Measurements from ENCODE around the gene ATRN.

The ATRN gene

DNA sequence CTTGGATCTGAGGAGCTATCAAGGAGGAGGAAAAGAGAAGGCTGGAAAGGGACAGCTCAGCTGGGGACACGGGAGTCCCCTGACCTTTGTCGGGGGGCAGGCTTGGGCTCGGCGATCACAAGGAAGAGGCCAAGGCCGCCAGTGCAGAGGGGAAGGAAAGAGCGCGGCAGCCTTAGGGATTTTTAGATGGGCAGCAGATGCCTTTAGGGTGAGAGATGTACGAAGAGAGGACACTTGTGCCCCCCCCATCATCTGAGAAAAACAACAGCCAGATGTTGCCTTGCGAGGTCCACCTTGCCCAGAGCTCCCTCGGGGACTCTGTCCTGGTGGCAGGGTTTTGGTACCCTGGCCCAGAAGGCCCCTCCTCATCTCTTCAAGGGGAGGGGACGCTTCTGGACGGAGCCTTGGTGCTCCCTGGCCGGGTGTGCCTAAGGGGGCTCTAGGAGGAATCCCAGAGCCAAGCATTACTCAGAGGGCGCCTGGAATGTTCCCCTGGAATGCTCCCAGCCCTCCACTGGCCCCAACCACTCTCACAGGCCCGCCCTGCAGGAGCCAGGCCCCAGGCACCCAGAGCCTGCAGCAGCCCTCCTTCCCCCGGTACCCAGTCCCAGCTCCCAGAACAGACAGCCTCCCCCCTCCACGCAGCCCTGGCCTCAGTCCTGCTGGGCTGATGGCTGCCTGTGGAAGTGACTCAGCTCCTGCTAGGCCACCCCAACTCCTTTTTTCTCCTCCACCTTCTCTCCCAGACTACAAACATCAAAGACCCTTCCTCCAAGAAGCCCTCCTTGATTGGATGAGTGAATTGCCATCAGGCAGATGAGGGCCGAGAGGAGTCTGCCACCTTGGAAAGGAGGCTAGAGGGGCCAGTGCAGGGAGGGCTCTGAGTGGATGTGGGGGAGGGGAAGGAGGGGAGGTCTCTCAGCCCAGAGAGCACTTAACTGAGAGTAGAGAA, 209.2 kb downstream of the ATRN start:
- no peak for DNase-seq

DNA sequence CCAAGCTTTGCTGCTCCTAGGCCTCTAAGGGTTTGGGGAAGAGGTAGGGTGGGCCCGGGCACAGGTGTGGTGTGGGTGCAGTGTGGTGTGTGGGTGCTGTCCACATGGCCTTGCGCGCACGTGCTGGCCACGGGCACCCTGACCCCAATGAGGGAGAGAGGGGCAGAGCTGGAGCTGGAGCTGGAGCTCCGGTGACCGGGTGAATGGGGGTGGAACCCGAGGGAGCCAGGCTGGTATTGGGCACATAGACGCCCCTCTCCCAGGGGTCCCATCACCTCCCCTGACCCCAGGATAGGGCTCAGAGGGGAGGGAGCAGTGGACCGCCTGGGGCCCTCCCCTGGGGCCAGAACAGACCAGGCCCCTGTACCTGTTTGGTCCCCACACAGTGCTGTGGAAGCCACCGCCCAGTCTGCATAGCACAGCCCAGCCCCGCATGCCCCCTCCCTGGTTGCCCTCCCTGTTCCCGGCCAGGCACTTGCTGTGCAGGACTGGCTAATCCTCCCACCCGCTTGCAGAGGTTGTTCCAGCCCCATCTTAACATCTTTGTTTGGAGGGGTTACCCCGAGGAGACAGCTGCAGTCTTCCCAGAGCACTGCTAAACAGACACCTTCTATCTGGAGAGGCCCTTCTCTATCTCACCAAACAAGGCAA, 210.0 kb downstream of the ATRN start:
- no peak for DNase-seq

DNA sequence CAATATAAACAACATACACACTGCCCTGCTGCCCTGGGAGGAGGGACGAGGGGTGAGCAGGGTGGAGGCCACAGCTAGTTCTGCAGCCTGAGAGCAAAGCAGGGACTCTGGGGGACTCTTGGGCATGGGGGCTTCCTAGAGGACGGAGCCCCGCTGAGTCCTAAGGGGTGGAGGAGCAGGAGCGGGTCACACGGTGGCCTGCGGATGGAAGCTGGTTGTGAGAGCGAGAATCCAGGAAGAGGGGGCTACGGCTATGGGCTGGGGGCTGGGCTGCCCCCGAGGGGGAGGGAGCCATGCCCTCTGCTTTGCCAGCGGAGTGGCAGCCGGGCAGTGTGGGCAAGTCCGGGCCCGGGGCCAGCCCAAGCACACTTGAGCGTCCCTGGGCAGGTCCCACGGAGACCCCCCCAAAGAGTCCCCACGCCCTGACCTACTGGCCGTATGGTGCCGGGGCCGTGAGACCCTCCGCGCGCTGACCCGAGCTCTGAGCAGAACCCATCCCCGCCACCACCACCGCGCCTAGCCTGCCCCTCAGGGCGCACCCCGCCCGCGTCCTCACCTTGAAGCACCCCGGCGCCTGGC, 210.6 kb downstream of the ATRN start:
- DNase-seq, result no peak

DNA sequence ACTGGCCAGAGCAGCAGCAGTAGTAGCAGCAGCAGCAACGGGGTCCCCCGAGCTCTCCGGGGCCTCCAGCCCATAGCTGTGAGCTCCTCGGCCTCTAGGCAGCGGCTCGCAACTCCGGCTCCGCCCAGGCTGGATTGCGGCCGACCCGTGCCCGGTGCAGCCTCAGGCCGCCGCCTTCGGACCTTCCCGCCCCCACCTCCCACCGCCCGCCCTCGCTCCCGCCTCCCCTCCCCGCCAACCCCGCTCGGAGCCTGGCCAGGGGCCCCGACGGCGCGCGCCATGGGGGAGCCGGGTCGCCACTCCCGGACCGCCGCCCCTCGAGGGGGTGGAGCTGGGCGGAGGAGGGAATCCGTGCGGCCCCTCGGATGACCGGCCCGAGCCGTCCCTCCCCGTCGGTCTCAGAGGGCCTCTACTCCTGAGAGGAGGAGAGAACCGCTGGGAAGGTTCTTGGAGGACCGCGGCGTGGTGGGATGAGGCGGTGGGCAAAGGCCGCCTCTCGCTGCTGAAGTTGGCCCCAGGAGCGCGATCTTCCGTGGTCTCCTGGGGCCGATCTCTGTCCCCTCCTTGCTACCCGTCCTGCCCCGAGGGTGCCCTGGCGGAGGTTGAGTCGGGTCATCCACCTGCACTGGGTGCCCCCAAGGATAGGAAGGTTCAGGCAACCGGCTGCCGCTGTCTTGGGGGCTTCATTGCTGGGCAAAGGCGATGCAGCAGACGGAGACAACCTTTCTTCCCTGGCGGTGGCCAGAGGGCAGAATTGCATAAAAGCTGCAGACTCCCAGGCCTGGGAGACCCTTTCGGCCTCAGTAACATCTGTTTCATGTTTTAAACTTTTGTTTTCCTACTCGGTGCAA, 211.3 kb downstream of the ATRN start, which contains the start of gene ADAM33:
TSS of gene ADAM33 (minus strand) at position 80 of the 851 bp plus-strand sequence. CDS start at position 74, 6 bp downstream.
- no peak for DNase-seq

DNA sequence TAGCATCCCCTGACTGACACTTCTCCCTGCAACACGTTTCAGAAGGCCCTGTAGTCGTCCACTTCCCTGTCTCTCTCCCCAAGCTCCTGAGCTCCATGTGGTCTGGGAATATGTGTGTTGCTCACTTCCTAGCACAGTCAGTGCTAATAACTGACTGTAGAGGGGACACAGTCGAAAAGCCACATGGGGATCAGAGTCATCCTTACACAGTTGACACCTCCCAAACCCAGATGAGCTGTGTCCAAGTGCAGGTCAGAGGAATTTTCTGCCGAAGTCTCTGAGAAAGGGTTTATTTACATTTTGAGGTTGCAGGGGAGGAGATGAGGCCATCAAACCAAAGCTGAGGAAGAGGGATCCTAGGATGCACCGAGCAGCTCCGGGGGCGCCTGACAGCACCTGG, 214.5 kb downstream of the ATRN start:
- DNase-seq, result no peak

DNA sequence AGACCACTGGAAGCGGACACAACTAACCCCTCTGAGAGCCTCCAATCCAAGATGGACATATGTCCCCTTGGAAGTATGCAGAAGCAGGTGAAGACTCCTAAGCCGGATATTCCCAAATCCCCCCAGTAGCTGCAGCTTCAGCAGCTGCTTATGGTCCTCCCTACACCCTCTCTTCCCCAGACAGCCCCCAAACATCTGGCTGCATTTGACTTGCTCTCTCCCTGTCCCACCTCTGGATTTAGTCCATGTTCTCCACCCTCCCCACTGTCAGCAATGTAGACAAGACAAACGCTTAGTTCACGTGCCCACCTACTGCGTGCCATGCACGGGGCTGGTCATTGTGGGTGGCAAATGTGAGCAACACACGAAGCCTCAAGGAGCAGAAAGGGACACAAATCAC, 215.6 kb downstream of the ATRN start:
- no peak for DNase-seq

DNA sequence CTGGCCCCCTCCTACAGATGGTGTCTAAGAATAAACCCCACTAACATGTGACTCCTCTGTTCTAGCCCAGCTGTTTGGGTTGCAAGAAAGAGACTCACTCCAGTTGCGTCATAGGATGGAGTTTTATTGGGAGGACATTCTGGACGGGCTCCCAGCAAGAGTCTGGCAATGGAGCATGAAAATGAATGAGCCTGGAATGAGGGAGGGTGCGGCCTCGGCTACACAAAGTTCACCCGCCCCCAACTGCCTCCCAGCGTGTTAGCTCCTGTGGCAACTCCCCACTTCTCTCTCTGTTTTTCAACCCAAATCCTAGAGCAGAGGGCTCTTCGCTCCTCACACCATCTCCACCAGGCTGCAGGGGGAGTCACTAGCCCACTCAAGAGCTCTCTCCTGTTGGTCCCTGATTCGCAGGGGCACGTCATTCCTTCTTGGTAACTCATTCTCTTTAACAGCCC, 216.1 kb downstream of the ATRN start:
- no peak for DNase-seq

DNA sequence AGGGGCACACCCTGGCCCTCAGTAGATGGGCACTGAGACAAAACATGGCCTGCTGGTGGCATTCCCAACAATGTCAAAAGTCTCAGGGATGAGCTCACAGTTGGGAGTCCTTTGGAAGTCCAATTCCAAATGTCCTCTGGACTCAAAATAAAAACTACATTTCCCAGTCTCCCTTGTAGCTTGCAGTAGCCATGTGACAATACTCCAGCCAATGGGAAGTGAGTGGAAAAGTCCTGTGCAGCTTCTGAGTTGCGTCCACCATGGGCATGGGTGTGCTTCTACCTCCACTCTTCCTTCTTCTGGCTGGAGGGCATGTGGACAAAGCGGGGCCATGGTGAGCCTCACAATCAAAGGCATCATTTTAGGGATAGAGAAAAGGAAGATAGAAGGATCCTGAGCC, 216.8 kb downstream of the ATRN start:
- DNase-seq, result no peak

DNA sequence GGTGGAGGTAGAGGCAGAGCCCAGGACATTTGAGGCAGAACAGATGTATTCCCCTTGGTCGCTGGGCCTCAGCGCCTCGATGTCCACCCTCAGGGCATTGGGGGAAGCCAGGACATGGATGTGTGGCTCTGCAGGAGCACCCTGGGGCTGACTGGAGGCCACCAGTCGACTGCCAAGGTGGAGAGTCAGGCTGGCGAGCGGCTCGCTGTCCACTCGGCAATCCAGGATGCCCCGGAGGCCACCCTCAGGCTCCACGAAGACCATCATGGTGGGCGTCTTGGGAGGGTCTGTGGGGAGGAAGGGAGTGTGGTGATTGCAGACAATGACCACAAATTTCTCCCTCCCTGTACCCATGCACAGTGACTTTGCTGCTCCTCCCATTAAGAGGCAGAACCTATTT, 219.2 kb downstream of the ATRN start:
- no peak for DNase-seq

DNA sequence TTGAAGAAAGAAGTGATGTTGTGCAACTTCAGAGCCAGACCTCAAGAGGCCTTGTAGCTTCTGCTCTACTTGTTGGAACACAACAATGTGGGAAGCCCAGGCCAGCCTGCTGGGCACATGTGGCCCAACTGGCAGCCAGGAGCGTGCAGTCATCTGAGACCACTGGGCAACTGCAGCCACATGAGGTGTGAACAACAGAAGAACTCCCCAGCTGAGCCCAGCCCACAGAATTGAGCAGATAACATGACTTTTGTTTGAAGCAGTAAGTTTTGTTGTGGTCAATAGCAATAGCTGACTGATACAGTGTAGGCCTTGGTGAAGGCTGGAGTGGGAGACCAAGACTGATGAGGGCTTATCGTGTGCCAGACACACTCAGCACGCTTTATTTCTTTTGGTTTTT, 219.6 kb downstream of the ATRN start:
- DNase-seq, result no peak

DNA sequence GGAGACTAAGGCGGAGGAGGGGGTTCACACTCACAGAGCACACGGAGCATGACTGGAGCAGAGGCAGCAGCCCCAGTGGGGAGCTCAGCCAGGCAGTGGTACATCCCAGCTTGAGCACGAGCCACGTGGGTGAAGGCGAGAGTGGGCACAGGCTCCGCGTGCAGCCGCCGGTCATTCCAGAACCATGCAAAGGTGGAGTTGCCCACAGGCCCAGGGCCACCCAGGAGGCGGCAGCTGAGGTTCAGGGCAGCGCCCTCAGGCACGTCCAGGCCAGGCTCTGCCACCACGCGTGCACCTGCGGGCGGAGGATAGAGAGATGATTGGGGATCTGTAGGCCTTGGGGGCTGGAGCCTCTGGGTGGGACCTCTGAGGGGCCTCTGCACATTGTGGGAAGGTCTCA, 220.5 kb downstream of the ATRN start:
- DNase-seq, result no peak

DNA sequence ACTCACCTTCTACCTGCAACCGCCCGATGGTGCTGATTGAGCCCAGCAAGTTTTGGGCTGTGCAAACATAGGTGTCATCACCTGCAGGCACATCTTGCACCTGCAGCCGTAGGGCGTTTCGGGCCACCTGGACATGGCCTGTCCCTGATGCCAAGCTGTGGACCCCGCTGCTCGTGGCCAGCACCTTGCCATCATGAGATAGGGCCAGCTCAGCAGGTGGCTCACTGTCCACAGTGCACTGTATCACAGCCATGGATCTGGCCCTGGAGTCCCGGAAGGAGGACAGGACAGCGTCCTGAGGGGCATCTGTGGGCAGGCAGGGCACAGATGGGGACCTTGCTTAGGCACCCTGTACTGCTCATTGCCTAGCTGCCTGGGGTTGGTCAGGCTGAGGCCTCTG, 221.1 kb downstream of the ATRN start:
- no peak for DNase-seq

DNA sequence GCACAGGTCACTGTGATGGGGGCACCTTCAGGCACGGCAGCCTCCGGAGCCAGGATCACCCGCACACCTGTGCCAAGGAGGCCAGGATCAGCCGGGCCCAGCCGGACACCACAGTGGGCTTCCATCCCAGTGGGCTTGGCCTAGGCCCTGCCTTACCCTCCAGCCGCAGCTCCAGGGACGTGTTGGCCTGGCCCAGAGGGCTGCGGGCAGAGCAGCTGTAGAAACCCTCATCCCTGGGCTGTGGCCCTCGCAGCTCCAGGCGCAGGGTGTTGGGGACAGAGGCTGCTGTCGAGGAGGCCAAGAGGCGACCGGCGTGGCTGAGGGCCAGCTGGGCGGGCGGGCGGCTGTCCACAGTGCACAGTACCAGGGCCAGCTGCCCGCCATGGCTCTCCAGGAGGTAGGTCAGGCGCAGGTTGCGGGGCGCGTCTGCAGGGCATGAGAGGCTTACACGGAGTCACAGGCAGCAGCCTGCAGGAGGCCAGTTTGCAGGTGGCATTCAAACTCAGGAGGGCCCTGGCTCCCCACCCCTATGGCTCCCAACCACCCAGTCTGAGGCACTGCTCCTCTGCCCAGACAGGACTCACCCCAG, 222.0 kb downstream of the ATRN start:
- no peak for DNase-seq

DNA sequence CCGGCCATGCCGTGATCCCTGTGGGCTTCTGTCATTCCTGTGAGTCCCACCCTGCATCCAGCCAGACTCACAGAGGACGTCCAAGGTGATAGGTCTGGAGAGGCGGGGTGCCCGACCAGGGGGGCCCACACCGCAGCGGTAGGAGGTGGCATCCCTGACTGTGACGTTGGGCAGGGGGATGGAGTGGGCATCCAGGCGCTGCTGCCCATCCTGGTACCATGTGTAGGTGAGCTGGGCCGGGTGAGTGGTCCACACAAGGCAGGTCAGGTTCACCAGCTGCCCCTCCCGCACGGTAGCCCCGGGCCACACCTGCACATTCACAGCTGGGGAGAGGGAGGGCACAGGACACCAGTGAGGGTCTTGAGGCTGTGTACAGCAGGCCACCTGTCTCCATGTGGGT, 222.6 kb downstream of the ATRN start:
- no peak for DNase-seq

DNA sequence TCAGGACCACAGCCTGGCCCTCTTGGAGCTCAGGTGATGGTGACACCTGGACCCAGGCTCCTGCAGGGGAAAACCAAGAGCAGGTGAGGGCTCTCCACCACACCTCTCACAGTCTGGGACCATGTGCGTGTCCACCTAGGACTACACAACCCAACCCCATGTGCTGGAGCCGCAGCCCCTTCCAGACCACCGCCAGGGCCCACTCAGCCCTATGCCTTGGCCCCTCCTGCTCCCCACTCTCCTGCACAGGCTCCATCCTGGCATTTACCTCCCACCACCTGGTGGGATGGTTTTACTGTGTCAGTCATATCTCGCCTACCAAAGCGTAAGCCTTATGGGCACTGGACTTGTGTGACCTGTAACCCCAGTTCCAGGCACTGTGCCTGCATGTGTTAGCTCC, 224.0 kb downstream of the ATRN start:
- no peak for DNase-seq

DNA sequence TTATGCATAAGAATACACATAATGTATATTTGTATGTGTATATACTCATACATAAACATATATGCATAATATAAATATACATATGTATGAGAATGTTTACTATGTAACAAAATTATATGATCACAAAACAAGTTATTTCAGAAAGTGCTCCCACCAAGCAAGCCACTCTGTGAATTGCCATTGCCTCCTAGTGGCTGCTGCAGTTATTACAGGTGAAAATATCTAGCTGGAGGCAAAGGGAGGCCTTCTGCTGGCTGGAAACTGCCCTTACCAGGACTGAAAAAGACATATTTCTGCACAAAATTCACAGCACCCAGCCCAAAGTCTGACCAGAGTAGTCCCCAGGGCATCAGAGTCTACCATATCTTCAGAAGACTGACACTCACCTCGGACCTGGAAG, 225.4 kb downstream of the ATRN start:
- no peak for DNase-seq

DNA sequence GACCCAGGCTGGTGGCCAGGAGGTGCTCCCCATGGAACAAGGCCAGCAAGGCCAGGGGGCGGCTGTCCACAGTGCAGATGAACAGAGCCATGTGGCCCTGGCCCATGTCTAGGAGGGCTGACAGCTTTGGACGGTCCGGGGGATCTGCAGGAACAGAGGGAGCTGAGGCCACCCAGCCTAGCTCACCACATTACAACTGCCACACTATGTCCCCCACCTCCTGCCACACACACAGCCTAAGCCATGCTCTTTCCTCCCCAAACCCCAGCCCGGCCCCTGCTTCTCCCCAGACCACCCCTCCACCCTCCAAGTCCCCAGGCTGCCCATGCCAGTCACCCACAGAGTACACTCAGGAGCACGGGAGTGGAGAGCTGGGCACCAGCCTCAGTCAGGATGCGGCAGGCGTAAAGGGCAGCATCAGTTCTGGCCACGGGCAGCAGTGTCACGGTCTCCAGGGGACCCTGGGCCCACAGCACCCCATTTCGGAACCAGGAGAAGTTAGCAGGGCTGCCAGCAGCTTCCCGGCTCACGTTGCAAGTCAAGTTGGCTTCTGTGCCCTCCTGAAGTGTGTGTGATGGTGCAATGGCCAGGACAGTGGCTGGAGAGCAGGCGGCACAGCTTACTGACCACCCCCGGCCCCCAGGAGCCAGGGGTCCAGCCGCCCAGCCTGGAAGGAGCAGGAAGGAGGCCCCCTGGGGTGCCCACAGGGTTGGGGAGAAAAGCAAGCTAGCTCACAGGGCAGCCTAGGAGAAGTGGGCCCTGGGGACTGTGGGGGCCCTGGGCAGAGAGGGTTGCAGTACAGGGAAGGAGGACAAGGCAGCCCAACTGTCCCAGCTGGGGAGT, 226.1 kb downstream of the ATRN start:
- no peak for DNase-seq

DNA sequence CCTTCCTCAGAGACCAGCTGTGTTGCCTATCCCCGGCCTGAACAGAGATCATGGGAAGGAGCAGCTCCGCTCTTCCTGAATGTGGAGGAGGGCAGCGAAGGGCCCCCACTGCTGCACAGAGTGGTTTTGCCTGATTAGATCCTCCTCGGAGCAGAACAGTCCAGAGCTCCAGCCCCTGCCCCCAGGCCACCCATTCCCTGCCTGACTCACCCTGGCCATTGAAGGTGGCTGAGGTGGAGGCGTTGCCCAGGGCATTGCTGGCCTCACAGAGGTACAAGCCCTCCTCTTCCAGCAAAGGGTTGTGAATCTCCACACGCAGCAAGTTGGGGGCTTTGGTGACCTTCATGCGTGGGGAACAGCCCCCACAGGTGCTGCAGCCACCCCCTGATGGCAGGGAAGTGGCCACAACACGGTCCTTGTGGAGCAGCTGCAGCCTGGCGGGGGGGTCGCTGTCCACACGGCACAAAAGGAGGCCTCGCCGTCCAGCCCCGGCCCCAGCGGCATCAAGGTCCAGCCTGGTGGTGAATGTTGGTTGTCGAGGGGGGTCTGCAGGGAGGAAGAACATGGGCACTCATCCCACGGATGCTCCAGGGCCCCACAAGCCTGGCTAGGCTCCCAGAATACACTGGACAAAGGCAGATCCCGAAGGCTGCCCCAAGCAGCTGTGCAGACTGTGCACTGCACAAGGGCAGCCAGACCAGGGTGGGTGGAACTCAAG, 226.9 kb downstream of the ATRN start:
- no peak for DNase-seq

DNA sequence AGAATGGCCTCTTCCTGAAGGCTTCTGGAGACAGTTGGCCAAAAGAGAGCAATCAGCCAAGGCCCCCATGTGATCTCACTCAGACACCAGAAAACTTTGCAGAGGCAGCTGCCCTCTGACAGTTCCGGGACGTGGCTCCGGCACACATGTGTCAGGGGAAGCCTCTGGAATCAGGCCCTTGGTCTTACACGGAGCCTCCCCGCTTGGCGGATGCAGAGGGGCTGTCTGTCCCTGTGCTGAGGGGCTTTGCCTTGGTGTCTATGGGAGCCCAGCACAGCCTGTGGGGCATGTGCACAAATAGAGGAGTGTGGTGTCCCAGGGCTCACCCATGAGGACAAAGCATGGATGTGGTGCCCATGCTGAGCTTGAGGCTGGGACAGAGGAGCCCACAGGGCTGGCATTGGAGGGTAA, 227.8 kb downstream of the ATRN start:
- no peak for DNase-seq

DNA sequence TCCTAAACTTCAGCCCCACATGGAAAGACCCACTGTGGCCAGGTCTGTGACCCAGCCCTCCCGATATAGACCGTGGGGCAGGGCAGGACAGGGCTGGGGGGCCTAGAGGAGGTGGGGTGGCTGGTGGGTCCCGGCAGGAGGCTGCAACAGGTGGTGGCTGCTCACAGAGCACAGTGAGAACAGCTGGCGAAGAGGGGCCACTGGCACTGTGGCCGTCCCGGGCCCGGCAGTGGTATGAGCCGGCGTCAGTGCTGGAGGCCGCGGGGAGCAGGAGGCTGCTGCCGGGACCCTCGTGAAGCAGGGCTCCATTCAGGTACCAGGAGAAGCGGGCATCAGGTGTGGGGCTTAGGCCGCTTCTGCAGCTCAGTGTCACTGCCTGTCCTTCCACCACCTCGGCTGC, 228.2 kb downstream of the ATRN start:
- DNase-seq, result no peak
